ENCODE results near the gene RGS12.

The RGS12 gene

GRCh38 chr4:3334316-3334715, 41.5 kb downstream of the RGS12 start:
- DNase-seq = no peak

- DNase-seq = no peak
Measured at GRCh38 chr4:3335385-3335784, 42.6 kb downstream of the RGS12 start.

GRCh38 chr4:3335982-3336381, 43.2 kb downstream of the RGS12 start:
- DNase-seq = no peak

DNA sequence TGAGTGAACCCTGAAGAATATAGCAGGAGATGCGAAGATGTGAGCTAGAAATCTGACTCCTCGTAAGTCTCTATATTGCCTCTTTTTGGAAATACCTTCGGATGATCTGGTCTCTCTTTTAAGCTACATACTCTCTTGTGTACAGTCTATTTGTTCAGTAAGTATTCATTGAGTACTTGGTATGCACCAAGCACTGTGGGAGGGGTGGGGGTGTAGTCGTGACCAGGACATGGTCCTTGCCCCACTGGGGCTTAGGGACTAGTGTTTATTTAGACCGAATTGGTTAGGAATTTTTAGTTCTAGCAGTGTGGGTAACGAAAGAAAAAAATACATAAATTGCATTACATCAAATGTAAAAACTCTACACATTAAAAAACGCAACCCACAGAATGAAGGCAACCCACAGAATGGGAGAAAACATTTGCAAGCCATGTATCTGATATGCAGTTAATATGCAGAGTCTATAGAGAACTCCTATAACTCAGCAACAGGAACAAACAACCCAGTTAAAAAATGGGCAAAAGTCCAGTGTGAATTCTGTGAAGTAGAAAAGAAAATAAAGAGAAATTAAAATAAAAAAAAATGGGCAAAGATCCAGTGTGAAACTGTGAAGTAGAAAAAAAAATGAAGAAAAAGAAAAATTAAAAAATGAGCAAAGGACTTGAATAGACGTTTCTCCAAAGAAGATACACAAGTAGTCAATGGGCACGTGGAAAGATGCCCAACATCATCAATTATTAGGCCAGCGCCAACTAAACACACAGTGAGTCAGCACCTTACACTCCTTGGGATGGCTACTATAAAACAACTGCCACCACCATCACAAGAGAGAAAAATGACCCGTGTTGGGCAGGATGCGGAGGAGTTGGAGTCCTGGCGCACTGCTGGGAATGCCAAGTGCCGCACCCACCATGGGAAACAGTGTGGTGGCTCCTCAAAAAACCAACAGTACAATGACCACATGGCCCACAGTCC, 43.8 kb downstream of the RGS12 start:
- DNase-seq = no peak

- DNase-seq = no peak
Measured at GRCh38 chr4:3337357-3337732, 44.5 kb downstream of the RGS12 start.

GRCh38 chr4:3337811-3338210, 45.0 kb downstream of the RGS12 start:
- no peak for DNase-seq

- DNase-seq = no peak
Measured at GRCh38 chr4:3338321-3338838, 45.6 kb downstream of the RGS12 start.

GRCh38 chr4:3338976-3339531, 46.2 kb downstream of the RGS12 start:
- DNase-seq = no peak

DNA sequence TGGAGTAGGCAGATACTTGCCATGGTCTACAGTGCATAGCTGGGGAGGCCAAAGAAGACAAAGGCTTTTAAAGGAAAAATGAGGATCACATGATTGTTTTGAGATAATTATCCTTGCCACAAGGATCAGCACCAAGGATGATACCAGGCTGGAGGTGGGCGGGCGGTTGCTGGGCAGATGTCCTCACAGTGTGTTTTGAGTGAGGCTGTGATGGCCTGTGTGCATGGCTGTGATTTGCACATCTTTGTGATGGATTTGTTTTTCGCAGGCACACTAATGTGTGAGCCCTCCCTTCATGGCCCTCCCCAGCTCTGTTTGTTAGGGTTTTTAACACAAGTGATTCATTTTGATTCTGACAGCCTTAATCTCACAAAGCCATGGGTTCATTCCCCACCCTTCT, 46.8 kb downstream of the RGS12 start:
- no peak for DNase-seq

- DNase-seq = no peak
Measured at GRCh38 chr4:3340038-3340699, 47.3 kb downstream of the RGS12 start.

DNA sequence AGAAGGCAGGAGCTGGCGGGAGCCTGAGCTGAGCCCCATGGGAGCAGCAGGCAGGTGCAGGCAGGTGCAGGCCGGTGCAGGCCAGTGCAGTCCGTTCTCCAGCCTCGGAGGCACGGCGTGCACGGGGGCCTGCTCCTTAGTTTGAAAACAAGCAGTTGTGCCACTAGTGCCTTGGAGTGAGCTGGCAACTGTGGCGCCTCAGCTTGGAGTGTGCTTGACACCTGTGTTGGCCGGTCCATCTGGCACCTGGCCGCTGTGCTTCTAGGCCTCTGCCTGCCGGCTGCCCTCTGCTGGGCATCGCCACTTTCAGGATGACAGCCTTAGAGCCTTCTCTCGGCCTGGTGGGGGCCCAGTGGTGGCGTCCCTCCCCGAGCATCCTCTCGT, 47.9 kb downstream of the RGS12 start:
- DNase-seq = no peak

- DNase-seq = no peak
Measured at GRCh38 chr4:3341760-3342159, 48.9 kb downstream of the RGS12 start.

DNA sequence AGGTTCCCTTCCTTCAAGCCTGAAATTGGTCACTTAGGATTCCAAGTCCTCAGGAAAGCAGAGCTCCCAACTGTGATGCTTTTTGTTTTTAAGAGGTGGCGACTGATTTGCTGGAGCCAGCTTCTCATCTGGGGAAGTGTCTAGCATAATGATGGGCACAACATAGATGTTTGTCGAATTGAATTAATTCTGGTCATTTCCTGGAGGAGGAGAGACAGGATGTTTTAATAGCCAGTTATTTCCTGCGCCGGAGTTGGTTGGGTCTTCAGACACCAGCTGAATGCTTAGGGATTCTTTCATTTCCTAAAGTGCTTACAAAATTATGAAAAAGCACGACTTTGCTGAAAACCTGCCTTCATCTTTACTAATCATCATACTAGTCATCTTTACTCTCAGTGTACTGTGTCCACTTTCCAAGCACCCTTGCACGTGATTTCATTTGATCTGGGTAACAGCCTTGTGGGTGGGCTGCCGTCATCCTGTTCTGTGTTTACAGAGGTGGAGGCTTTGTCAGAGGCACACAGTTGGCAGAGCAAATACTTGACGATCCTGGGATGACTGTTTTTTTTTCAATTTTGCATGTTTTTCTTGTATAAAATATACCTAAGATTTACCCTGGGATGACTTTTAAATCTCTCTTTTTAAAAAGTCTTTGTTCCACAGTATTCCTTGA, 49.5 kb downstream of the RGS12 start:
- no peak for DNase-seq
